Testis (tissue), 2 donors: ENCODE results near the gene PLCXD1.
"Not testable (repeated sequence)": the region's sequence is repeated elsewhere in the genome, so short reads cannot be mapped to it uniquely, and the experiment has no call there.

Experiments
- POLR2A ChIP-seq: fragments of 450-650 bp; IDR thresholded peaks from one replicate; pipeline ENCODE4 v1.6.1; 2017; ENCODE audit warnings: antibody characterized with exemption, mild to moderate bottlenecking, moderate library complexity
- TF ChIP-seq, protein P1 (sequence below), 3 experiments: fragments of 450-650 bp in 2 of 3; fragments of 200-600 bp in 1 of 3; sonication (generic) in 1 of 3; IDR thresholded peaks; one replicate each; pipeline ENCODE4 v1.5.1; 2016 to 2019; ENCODE audit warnings: antibody characterized with exemption in 3 of 3, mild to moderate bottlenecking in 2 of 3, moderate library complexity in 1 of 3

DNA sequence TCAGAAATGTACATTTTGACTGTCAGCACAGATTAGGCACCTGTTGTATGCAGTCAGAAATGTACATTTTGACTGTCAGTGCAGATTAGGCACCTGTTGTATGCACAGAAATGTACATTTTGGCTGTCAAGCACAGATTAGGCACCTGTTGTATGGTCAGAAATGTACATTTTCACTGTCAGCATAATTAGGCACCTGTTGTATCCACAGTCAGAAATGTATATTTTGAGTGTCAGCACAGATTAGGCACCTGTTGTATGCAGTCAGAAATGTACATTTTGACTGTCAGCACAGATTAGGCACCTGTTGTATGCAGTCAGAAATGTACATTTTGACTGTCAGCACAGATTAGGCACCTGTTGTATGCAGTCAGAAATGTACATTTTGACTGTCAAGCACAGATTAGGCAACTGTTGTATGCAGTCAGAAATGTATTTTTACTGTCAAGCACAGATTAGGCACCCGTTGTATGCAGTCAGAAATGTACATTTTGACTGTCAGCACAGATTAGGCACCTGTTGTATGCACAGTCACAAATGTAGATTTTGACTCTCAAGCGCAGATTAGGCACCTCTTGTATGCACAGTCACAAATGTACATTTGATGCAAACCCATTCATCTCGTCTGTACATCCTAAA is 25.6 kb downstream of the PLCXD1 start:
- TF ChIP-seq, protein P1, sequence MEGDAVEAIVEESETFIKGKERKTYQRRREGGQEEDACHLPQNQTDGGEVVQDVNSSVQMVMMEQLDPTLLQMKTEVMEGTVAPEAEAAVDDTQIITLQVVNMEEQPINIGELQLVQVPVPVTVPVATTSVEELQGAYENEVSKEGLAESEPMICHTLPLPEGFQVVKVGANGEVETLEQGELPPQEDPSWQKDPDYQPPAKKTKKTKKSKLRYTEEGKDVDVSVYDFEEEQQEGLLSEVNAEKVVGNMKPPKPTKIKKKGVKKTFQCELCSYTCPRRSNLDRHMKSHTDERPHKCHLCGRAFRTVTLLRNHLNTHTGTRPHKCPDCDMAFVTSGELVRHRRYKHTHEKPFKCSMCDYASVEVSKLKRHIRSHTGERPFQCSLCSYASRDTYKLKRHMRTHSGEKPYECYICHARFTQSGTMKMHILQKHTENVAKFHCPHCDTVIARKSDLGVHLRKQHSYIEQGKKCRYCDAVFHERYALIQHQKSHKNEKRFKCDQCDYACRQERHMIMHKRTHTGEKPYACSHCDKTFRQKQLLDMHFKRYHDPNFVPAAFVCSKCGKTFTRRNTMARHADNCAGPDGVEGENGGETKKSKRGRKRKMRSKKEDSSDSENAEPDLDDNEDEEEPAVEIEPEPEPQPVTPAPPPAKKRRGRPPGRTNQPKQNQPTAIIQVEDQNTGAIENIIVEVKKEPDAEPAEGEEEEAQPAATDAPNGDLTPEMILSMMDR (IDR thresholded peaks at IDR 0.05), result not testable (repeated sequence)
- TF ChIP-seq POLR2A, result not testable (repeated sequence)
